Measurements from ENCODE around the gene ALDOA. TPM values are rescaled to one million over a fixed set of nuclear protein-coding genes. Genes with fewer than 3 reads are reported as not detected.

ALDOA gene
- total RNA-seq, 2 donors from 2014 or later, result 2,396 to 2,926 TPM

DNA sequence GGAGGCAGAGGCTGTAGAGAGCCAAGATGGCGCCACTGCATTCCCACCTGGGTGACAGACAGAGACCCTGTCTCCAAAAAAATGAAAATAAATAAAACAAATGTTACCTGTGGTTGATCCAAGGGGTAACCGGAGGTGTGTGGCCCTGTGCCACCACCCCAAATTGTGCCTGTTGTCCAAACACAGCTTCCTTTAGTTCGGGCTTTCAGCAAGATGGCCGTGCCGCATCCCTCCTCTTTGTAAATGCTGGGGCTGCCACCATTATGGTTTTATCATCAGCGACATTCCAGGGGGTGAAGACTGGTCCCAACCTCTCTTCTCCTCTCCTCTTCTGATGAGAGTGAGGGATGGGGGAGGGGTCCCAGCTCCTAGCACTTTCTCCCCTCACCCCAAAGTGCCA, 42.7 kb upstream of the ALDOA start, which contains the start of gene C16orf92:
Gene C16orf92, plus strand, starts transcription at position 312 of the 400 bp plus-strand sequence. CDS start 143 bp downstream, outside the sequence.
- Histone ChIP-seq H3K9me3 (no peaks in the 10 kb centered on the region), H3K27ac (no peak within 1 kb of the TSS), H3K27me3 (no peaks in the 10 kb centered on the region), H3K36me3 (no peaks in the 10 kb centered on the region), H3K9ac (ENCODE audit: low read depth in 2 of 2, low read length in 2 of 2) (no peak within 1 kb of the TSS), H3K4me1 (no peaks in the 10 kb centered on the region), H3K4me3 (no peak within 1 kb of the TSS)
- intact Hi-C loops (cut with DNase I), result loop anchor here (5.0 kb wide), 2 partner anchors 161 to 321 kb away; partner anchors contain the start of gene CDIPT
- TF ChIP-seq, protein P1, sequence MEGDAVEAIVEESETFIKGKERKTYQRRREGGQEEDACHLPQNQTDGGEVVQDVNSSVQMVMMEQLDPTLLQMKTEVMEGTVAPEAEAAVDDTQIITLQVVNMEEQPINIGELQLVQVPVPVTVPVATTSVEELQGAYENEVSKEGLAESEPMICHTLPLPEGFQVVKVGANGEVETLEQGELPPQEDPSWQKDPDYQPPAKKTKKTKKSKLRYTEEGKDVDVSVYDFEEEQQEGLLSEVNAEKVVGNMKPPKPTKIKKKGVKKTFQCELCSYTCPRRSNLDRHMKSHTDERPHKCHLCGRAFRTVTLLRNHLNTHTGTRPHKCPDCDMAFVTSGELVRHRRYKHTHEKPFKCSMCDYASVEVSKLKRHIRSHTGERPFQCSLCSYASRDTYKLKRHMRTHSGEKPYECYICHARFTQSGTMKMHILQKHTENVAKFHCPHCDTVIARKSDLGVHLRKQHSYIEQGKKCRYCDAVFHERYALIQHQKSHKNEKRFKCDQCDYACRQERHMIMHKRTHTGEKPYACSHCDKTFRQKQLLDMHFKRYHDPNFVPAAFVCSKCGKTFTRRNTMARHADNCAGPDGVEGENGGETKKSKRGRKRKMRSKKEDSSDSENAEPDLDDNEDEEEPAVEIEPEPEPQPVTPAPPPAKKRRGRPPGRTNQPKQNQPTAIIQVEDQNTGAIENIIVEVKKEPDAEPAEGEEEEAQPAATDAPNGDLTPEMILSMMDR (IDR thresholded peaks at IDR 0.05), result no peak
- DNase-seq, result no peak

DNA sequence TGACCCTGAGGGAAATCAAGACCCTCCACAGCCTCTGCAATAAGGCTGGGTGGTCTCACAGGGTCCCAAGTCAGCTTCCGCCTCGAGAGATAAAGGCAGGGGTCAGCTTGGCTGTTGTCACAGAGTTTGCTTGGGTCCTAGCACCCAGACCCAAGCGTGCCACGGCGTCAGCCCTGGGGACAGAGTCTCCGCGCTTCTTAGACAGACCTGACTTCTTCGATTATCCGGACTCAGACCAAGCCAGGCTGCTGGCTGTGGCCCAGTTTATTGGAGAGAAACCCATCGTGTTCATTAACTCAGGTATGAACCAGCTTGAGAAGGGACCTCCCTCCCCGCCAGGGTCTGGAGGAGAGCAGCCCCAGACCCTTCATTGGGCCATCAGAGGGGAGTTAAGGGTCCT, 42.0 kb upstream of the ALDOA start:
- TF ChIP-seq, protein P1 (IDR thresholded peaks at IDR 0.05), result no peak
- no peak overlapping the region for H3K4me3 ChIP-seq
- no peaks in the 10 kb centered on the region for H3K4me1 ChIP-seq
- H3K27ac ChIP-seq, result no peak overlapping the region
- intact Hi-C loops (cut with DNase I), result loop anchor here (5.0 kb wide), 2 partner anchors 161 to 321 kb away; partner anchors contain the start of gene CDIPT
- no peaks in the 10 kb centered on the region for H3K36me3 ChIP-seq
- H3K9ac ChIP-seq (ENCODE audit: low read depth in 2 of 2, low read length in 2 of 2), result no peak overlapping the region
- no peak for DNase-seq
- H3K9me3 ChIP-seq, result no peaks in the 10 kb centered on the region
- H3K27me3 ChIP-seq, result no peaks in the 10 kb centered on the region

DNA sequence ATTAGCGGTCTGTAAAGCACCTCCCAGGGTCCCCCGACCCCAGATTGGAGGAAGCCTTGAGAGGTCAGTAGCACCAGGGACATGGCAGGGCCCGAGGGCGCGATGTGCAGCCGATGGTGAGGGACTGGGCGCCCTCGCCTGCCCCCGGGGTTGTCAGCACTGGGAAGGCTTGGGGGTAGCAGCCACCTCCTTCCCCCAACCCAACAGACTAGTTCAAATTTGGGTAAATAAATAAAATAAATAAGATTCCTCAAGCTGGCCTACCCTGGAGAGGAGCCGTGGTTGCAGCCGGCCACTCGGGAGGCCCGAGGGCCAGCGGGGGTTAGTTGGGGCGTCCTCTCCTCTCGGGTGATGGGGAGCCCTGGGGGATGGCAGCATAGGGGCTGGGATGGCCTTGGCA, 41.1 kb upstream of the ALDOA start:
- Histone ChIP-seq H3K36me3 (no peaks in the 10 kb centered on the region), H3K9ac (ENCODE audit: low read depth in 2 of 2, low read length in 2 of 2) (no peak overlapping the region), H3K4me3 (no peak overlapping the region), H3K4me1 (no peaks in the 10 kb centered on the region), H3K27me3 (peaks cover 3% of the 10 kb centered on the region), H3K9me3 (no peaks in the 10 kb centered on the region), H3K27ac (no peak overlapping the region)
- intact Hi-C loops (cut with DNase I), result loop anchor here (5.0 kb wide), 2 partner anchors 162 to 322 kb away; partner anchors contain the start of gene CDIPT
- no peak for DNase-seq
- TF ChIP-seq, protein P1 (IDR thresholded peaks at IDR 0.05), result no peak

DNA sequence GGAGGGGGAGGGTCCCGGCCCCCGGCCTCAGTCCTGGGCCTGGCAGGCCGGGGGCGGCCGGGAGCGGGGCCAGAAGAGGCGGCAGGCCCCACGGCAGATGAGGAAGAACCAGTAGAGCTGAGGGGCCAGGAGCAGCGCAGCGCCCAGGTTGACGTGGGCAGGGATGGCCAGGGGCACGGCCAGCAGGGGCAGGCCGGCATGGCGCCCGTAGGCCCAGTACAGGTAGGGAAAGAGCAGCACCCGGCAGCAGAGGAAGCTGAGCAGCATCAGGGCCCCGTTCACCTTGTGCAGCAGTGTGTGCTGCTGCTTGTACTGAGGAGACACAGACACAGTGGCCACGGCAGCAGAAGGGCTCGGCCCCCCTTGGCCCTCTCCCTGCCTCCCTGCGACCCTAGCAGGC, 40.4 kb upstream of the ALDOA start:
- H3K9me3 ChIP-seq, result no peaks in the 10 kb centered on the region
- H3K36me3 ChIP-seq, result no peaks in the 10 kb centered on the region
- peaks cover 9% of the 10 kb centered on the region for H3K27me3 ChIP-seq
- DNase-seq, result no peak
- no peak overlapping the region for H3K27ac ChIP-seq
- no peak overlapping the region for H3K9ac ChIP-seq (ENCODE audit: low read depth in 2 of 2, low read length in 2 of 2)
- TF ChIP-seq, protein P1 (IDR thresholded peaks at IDR 0.05), result no peak
- no peak overlapping the region for H3K4me3 ChIP-seq
- no peaks in the 10 kb centered on the region for H3K4me1 ChIP-seq
- intact Hi-C loops (cut with DNase I), result no loop called here

DNA sequence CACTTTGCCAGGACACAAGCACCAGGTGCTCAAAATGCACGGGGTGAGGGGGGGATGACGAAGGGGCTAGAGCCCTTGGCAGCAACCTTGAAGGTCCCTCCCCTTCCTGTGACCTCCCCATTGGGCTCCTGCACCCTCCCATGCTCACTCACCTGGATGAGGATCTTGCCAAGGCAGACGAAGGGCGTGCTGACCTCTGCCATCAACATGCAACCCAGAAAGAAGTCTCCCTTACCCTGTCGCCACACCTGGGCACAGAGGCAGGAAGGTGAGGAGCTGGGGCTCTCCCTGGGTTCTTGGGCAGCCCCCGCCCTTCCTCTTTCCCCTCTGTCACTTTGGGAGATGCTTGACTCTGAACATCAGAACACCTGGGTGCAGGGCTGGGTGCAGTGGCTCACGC, 40.0 kb upstream of the ALDOA start:
- Histone ChIP-seq H3K9ac (ENCODE audit: low read depth in 2 of 2, low read length in 2 of 2) (no peak overlapping the region), H3K4me1 (no peaks in the 10 kb centered on the region), H3K27ac (no peak overlapping the region), H3K27me3 (peaks cover 12% of the 10 kb centered on the region), H3K9me3 (no peaks in the 10 kb centered on the region), H3K36me3 (no peaks in the 10 kb centered on the region), H3K4me3 (no peak overlapping the region)
- no peak for DNase-seq
- intact Hi-C loops (cut with DNase I), result no loop called here
- TF ChIP-seq, protein P1 (IDR thresholded peaks at IDR 0.05), result no peak

Measured in colonic mucosa (tissue), 4 donors.